Ovary (tissue), 3 donors: ENCODE measurements around the gene ABCC1.

Experiments
- EP300 ChIP-seq: sonication (generic); formaldehyde crosslinking; IDR thresholded peaks from one replicate; pipeline ENCODE4 v1.6.1; 2017; ENCODE audit warnings: antibody characterized with exemption
- POLR2A ChIP-seq: fragments of 450-650 bp; IDR thresholded peaks from one replicate; pipeline ENCODE4 v1.6.1; 2017; ENCODE audit warnings: antibody characterized with exemption, mild to moderate bottlenecking, moderate library complexity
- TF ChIP-seq, protein P1 (sequence below), 3 donors: fragments of 450-650 bp in 2 of 3; fragments of 200-600 bp in 1 of 3; IDR thresholded peaks; one replicate each; pipeline versions ENCODE4 v1.5.1 to v1.8.0; 2016 to 2022; ENCODE audit warnings: antibody characterized with exemption in 3 of 3, mild to moderate bottlenecking in 1 of 3
- donor health status: DM: no; HTN: no; CAD: no.

DNA sequence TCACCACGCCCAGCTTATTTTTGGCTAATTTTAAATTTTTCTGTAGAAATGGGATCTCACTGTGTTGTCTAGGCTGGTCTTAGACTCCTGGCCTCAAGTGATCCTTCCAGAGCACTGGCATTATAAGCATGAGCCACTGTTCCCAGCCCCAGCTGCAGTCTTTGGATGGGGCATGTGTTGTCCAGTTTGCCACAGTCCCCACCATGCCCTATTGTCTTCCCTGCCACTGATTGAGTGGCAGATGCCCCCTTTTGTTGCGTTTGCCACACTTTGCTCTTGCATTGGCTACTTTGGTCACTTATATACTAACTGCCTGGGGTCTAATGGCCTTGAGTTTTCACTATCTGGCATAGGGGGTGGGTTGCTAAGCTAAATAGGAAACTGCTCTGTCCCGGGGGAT lies 60.8 kb downstream of the ABCC1 start:
- TF ChIP-seq, protein P1, sequence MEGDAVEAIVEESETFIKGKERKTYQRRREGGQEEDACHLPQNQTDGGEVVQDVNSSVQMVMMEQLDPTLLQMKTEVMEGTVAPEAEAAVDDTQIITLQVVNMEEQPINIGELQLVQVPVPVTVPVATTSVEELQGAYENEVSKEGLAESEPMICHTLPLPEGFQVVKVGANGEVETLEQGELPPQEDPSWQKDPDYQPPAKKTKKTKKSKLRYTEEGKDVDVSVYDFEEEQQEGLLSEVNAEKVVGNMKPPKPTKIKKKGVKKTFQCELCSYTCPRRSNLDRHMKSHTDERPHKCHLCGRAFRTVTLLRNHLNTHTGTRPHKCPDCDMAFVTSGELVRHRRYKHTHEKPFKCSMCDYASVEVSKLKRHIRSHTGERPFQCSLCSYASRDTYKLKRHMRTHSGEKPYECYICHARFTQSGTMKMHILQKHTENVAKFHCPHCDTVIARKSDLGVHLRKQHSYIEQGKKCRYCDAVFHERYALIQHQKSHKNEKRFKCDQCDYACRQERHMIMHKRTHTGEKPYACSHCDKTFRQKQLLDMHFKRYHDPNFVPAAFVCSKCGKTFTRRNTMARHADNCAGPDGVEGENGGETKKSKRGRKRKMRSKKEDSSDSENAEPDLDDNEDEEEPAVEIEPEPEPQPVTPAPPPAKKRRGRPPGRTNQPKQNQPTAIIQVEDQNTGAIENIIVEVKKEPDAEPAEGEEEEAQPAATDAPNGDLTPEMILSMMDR (IDR thresholded peaks at IDR 0.05), result no peak
- no peak for TF ChIP-seq POLR2A
- TF ChIP-seq EP300, result no peak
